ENCODE results near the gene SOCS7. TPM values are rescaled to one million over a fixed set of nuclear protein-coding genes. Genes with fewer than 3 reads are reported as not detected.

SOCS7 gene
- total RNA-seq, 5 donors from 2014 or later (not counting 1 experiment from before 2014, with no cell fraction given) = 18.9 to 24.5 (median 20.7) TPM

GRCh38 chr17:38404174-38404943 is 52.7 kb downstream of the SOCS7 start:
- 89% methylated on average over 9 of the region's 16 CpGs for WGBS (ENCODE audit: insufficient coverage)
- Mint-ChIP-seq H3K9me3 (no peaks in the 10 kb centered on the region), H3K27ac (no peak overlapping the region), H3K36me3 (peaks cover 20% of the 10 kb centered on the region), H3K27me3 (no peaks in the 10 kb centered on the region), H3K4me3 (no peak overlapping the region), H3K4me1 (no peaks in the 10 kb centered on the region)
- H3K9me3 ChIP-seq = no peaks in the 10 kb centered on the region
- CTCF ChIA-PET = interaction anchor here in 1 of 2 donors (1.5 kb wide), 1 partner anchor 55 kb away, joined by 3 read pairs; no protein-coding TSS in a partner anchor
- ATAC-seq (replicated peaks in 1 of 4) (no peak), DNase-seq (no peak)
- POLR2A ChIA-PET = interaction anchor here in 1 of 2 donors (0.7 kb wide), 1 partner anchor 71 kb away, joined by 3 read pairs; no protein-coding TSS in a partner anchor
- no peak overlapping the region for H3K4me3 ChIP-seq (ENCODE audit: control insufficient read depth in 1 of 2, extremely low read depth in 1 of 2, low read length in 1 of 2)
- no peaks in the 10 kb centered on the region for H3K27me3 ChIP-seq (replicated peaks in 1 of 2; ENCODE audit: control insufficient read depth in 2 of 2, extremely low read depth in 1 of 2, insufficient read depth in 2 of 2, low read length in 1 of 2)
- no peak overlapping the region for H3K27ac ChIP-seq (ENCODE audit: low read length)
- no peaks in the 10 kb centered on the region for H3K4me1 ChIP-seq (ENCODE audit: control insufficient read depth in 1 of 2, extremely low read depth in 1 of 2, insufficient read depth in 2 of 2, low read length in 2 of 2)
- peaks cover 2 to 23% of the 10 kb centered on the region in 2 donors for H3K36me3 ChIP-seq (ENCODE audit: control insufficient read depth in 2 of 2, extremely low read depth in 1 of 2, insufficient read depth in 1 of 2, low read length in 1 of 2)

DNA sequence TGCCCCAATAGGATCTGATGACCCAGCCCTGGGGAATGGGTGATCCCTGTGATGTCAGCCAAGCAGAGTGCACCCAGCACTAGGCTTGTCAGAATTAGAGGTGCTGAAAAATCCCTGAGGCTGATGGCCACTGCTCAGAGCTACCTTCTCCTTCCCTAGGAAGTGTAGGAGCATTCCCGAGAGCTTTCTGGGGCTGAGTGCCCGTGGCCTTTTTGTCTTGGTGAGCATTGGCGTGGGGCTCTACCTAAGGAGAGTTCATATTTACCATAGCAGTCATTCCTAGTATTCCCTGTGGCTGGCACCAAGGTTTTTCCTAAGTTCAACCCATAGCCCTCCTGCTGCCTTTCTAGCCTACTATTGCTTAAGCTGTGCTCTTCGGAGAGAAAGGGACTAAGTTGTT is 54.0 kb downstream of the SOCS7 start:
- no peak overlapping the region for H3K27ac Mint-ChIP-seq
- ChIA-PET POLR2A (no interaction called here), CTCF (no interaction called here)
- peaks cover 11% of the 10 kb centered on the region for H3K36me3 Mint-ChIP-seq
- Histone ChIP-seq H3K4me3 (ENCODE audit: control insufficient read depth in 1 of 2, extremely low read depth in 1 of 2, low read length in 1 of 2) (no peak overlapping the region), H3K4me1 (ENCODE audit: control insufficient read depth in 1 of 2, extremely low read depth in 1 of 2, insufficient read depth in 2 of 2, low read length in 2 of 2) (no peaks in the 10 kb centered on the region), H3K27me3 (replicated peaks in 1 of 2; ENCODE audit: control insufficient read depth in 2 of 2, extremely low read depth in 1 of 2, insufficient read depth in 2 of 2, low read length in 1 of 2) (no peaks in the 10 kb centered on the region), H3K27ac (ENCODE audit: low read length) (no peak overlapping the region), H3K36me3 (ENCODE audit: control insufficient read depth in 2 of 2, extremely low read depth in 1 of 2, insufficient read depth in 1 of 2, low read length in 1 of 2) (peaks cover under 1 to 12% of the 10 kb centered on the region in 2 donors), H3K9me3 (no peaks in the 10 kb centered on the region)
- 100% methylated on average over 3 of the region's 4 CpGs for WGBS (ENCODE audit: insufficient coverage)
- DNase-seq (no peak), ATAC-seq (replicated peaks in 1 of 4) (no peak)
- H3K27me3 Mint-ChIP-seq = peaks cover 0 to 3% of the 10 kb centered on the region in 2 donors
- H3K4me3 Mint-ChIP-seq = no peak overlapping the region
- no peaks in the 10 kb centered on the region for H3K4me1 Mint-ChIP-seq
- H3K9me3 Mint-ChIP-seq = no peaks in the 10 kb centered on the region

- no peak overlapping the region for H3K27ac ChIP-seq (ENCODE audit: low read length)
- Mint-ChIP-seq H3K27ac (no peak overlapping the region), H3K9me3 (no peaks in the 10 kb centered on the region), H3K4me3 (no peak overlapping the region), H3K36me3 (no peaks in the 10 kb centered on the region), H3K27me3 (peaks cover 8 to 10% of the 10 kb centered on the region in 2 donors), H3K4me1 (peaks cover 0 to 1% (median 0%) of the 10 kb centered on the region in 3 donors)
- H3K27me3 ChIP-seq (replicated peaks in 1 of 2; ENCODE audit: control insufficient read depth in 2 of 2, extremely low read depth in 1 of 2, insufficient read depth in 2 of 2, low read length in 1 of 2) = peaks cover 0 to 15% of the 10 kb centered on the region in 2 experiments
- 67% methylated on average over 1 of the region's 1 CpG for WGBS (ENCODE audit: insufficient coverage)
- ChIA-PET CTCF (no interaction called here), POLR2A (no interaction called here)
- peaks cover 0 to 8% of the 10 kb centered on the region in 2 experiments for H3K4me1 ChIP-seq (ENCODE audit: control insufficient read depth in 1 of 2, extremely low read depth in 1 of 2, insufficient read depth in 2 of 2, low read length in 2 of 2)
- H3K36me3 ChIP-seq (ENCODE audit: control insufficient read depth in 2 of 2, extremely low read depth in 1 of 2, insufficient read depth in 1 of 2, low read length in 1 of 2) = no peaks in the 10 kb centered on the region
- no peak overlapping the region for H3K4me3 ChIP-seq (ENCODE audit: control insufficient read depth in 1 of 2, extremely low read depth in 1 of 2, low read length in 1 of 2)
- DNase-seq (no peak), ATAC-seq (replicated peaks in 1 of 4) (no peak)
- no peaks in the 10 kb centered on the region for H3K9me3 ChIP-seq
Observed at GRCh38 chr17:38410201-38410600, 58.6 kb downstream of the SOCS7 start.

GRCh38 chr17:38415250-38416194 is 63.9 kb downstream of the SOCS7 start:
- Histone ChIP-seq H3K9me3 (no peaks in the 10 kb centered on the region), H3K4me3 (ENCODE audit: control insufficient read depth in 1 of 2, extremely low read depth in 1 of 2, low read length in 1 of 2) (no peak overlapping the region), H3K27me3 (replicated peaks in 1 of 2; ENCODE audit: control insufficient read depth in 2 of 2, extremely low read depth in 1 of 2, insufficient read depth in 2 of 2, low read length in 1 of 2) (peaks cover 0 to 58% of the 10 kb centered on the region in 2 experiments), H3K27ac (ENCODE audit: low read length) (no peak overlapping the region), H3K4me1 (ENCODE audit: control insufficient read depth in 1 of 2, extremely low read depth in 1 of 2, insufficient read depth in 2 of 2, low read length in 2 of 2) (peaks cover 0 to 18% of the 10 kb centered on the region in 2 experiments), H3K36me3 (ENCODE audit: control insufficient read depth in 2 of 2, extremely low read depth in 1 of 2, insufficient read depth in 1 of 2, low read length in 1 of 2) (no peaks in the 10 kb centered on the region)
- peaks cover 23 to 47% of the 10 kb centered on the region in 2 donors for H3K27me3 Mint-ChIP-seq
- DNase-seq (no peak), ATAC-seq (replicated peaks in 1 of 4) (no peak)
- ChIA-PET CTCF (interaction anchor here (0.6 to 4.4 kb wide), 9 partner anchors 11 to 84 kb away, joined by 3 to 51 read pairs (median 3); partner anchors contain the start of gene SOCS7 (in 2 of the 2)), POLR2A (interaction anchor here in 1 of 2 donors (0.6 kb wide), 1 partner anchor 29 kb away, joined by 7 read pairs; no protein-coding TSS in a partner anchor)
- no peak overlapping the region for H3K4me3 Mint-ChIP-seq
- H3K4me1 Mint-ChIP-seq = peaks cover 3 to 6% (median 4%) of the 10 kb centered on the region in 3 donors
- no peaks in the 10 kb centered on the region for H3K36me3 Mint-ChIP-seq
- no peak overlapping the region for H3K27ac Mint-ChIP-seq
- no peaks in the 10 kb centered on the region for H3K9me3 Mint-ChIP-seq
- 28% methylated on average over 8 of the region's 22 CpGs for WGBS (ENCODE audit: insufficient coverage)

GRCh38 chr17:38416840-38417209 is 65.2 kb downstream of the SOCS7 start:
- peaks cover 0 to 68% of the 10 kb centered on the region in 2 experiments for H3K27me3 ChIP-seq (replicated peaks in 1 of 2; ENCODE audit: control insufficient read depth in 2 of 2, extremely low read depth in 1 of 2, insufficient read depth in 2 of 2, low read length in 1 of 2)
- WGBS (ENCODE audit: insufficient coverage) = no CpG with 5 or more reads among the region's 1 CpG
- no peaks in the 10 kb centered on the region for H3K9me3 Mint-ChIP-seq
- DNase-seq = no peak
- H3K4me1 Mint-ChIP-seq = peaks cover 3 to 6% (median 4%) of the 10 kb centered on the region in 3 donors
- no peaks in the 10 kb centered on the region for H3K36me3 ChIP-seq (ENCODE audit: control insufficient read depth in 2 of 2, extremely low read depth in 1 of 2, insufficient read depth in 1 of 2, low read length in 1 of 2)
- no peak for ATAC-seq (replicated peaks in 1 of 4)
- H3K27ac ChIP-seq (ENCODE audit: low read length) = no peak overlapping the region
- ChIA-PET CTCF (no interaction called here), POLR2A (no interaction called here)
- H3K27me3 Mint-ChIP-seq = peaks cover 26 to 57% of the 10 kb centered on the region in 2 donors
- H3K36me3 Mint-ChIP-seq = no peaks in the 10 kb centered on the region
- H3K4me3 Mint-ChIP-seq = no peak overlapping the region
- no peak overlapping the region for H3K27ac Mint-ChIP-seq
- no peak overlapping the region for H3K4me3 ChIP-seq (ENCODE audit: control insufficient read depth in 1 of 2, extremely low read depth in 1 of 2, low read length in 1 of 2)
- H3K4me1 ChIP-seq (ENCODE audit: control insufficient read depth in 1 of 2, extremely low read depth in 1 of 2, insufficient read depth in 2 of 2, low read length in 2 of 2) = peaks cover 0 to 18% of the 10 kb centered on the region in 2 experiments
- no peaks in the 10 kb centered on the region for H3K9me3 ChIP-seq

Data from T-cell (primary cell).